ENCODE results near the gene GATD1. TPM values are rescaled to one million over a fixed set of nuclear protein-coding genes. Genes with fewer than 3 reads are reported as not detected.

Gene GATD1
- total RNA-seq, 4 donors from 2014 or later, result 28.9 to 33.8 (median 31.2) TPM

- Histone ChIP-seq H3K4me3 (peak overlapping the region; percentile 40 to 81), H3K9me3 (no peaks in the 10 kb centered on the region), H3K36me3 (peaks cover 0 to 47% of the 10 kb centered on the region in 2 donors), H3K27me3 (peaks cover 17% of the 10 kb centered on the region), H3K27ac (peak overlapping the region in 3 of 4 donors; percentile 84 to 94 (median 89)), H3K4me1 (peaks cover 0 to 67% (median 22%) of the 10 kb centered on the region in 3 donors)
- TF ChIP-seq CTCF (IDR thresholded peaks at IDR 0.05), result no peak
- no peak for TF ChIP-seq POLR2A (IDR thresholded peaks at IDR 0.05)
- TF ChIP-seq EP300 (IDR thresholded peaks at IDR 0.05), result no peak
- TF ChIP-seq POLR2AphosphoS5 (IDR thresholded peaks at IDR 0.05), result no peak
- 27 to 60% methylated on average over 3 to 4 of the region's 38 CpGs for WGBS, 2 donors (ENCODE audit: low coverage in 1 of 2)
- ATAC-seq, result no peak
Observed at GRCh38 chr11:794766-795633, 17.7 kb upstream of the GATD1 start.

- no peak for ATAC-seq
- Histone ChIP-seq H3K27ac (no peak overlapping the region), H3K4me3 (no peak overlapping the region), H3K27me3 (peaks cover 25% of the 10 kb centered on the region), H3K36me3 (peaks cover 0 to 39% of the 10 kb centered on the region in 2 donors), H3K9me3 (no peaks in the 10 kb centered on the region), H3K4me1 (peaks cover 0 to 72% (median 26%) of the 10 kb centered on the region in 3 donors)
- 91% methylated on average over 5 of the region's 31 CpGs; no CpG with 5 or more reads in 1 of the 2 donors for WGBS, 2 donors (ENCODE audit: low coverage in 1 of 2)
- no peak for TF ChIP-seq POLR2AphosphoS5 (IDR thresholded peaks at IDR 0.05)
- no peak for TF ChIP-seq EP300 (IDR thresholded peaks at IDR 0.05)
Observed at GRCh38 chr11:794013-794765, 16.9 kb upstream of the GATD1 start.

GRCh38 chr11:793556-793955 lies 16.3 kb upstream of the GATD1 start:
- H3K4me1 ChIP-seq, result peaks cover 0 to 72% (median 26%) of the 10 kb centered on the region in 3 donors
- no peaks in the 10 kb centered on the region for H3K9me3 ChIP-seq
- TF ChIP-seq POLR2A (IDR thresholded peaks at IDR 0.05) (no peak), POLR2AphosphoS5 (IDR thresholded peaks at IDR 0.05) (no peak), EP300 (IDR thresholded peaks at IDR 0.05) (no peak), CTCF (IDR thresholded peaks at IDR 0.05) (no peak)
- no peak for ATAC-seq
- no peak overlapping the region for H3K27ac ChIP-seq
- WGBS, 2 donors (ENCODE audit: low coverage in 1 of 2), result no CpG with 5 or more reads among the region's 7 CpGs
- no peak overlapping the region for H3K4me3 ChIP-seq
- H3K27me3 ChIP-seq, result peaks cover 31% of the 10 kb centered on the region
- H3K36me3 ChIP-seq, result peaks cover 0 to 35% of the 10 kb centered on the region in 2 donors

GRCh38 chr11:792873-793272 lies 15.6 kb upstream of the GATD1 start:
- no peak overlapping the region for H3K27ac ChIP-seq
- H3K9me3 ChIP-seq, result no peaks in the 10 kb centered on the region
- H3K36me3 ChIP-seq, result peaks cover 0 to 35% of the 10 kb centered on the region in 2 donors
- no peak for TF ChIP-seq POLR2AphosphoS5 (IDR thresholded peaks at IDR 0.05)
- no peak for TF ChIP-seq EP300 (IDR thresholded peaks at IDR 0.05)
- no peak for TF ChIP-seq CTCF (IDR thresholded peaks at IDR 0.05)
- no peak for TF ChIP-seq POLR2A (IDR thresholded peaks at IDR 0.05)
- WGBS, 2 donors (ENCODE audit: low coverage in 1 of 2), result 60 to 80% methylated on average over 1 of the region's 13 CpGs
- no peak for ATAC-seq
- no peak overlapping the region for H3K4me3 ChIP-seq
- peaks cover 0 to 65% (median 26%) of the 10 kb centered on the region in 3 donors for H3K4me1 ChIP-seq
- H3K27me3 ChIP-seq, result peaks cover 38% of the 10 kb centered on the region

- H3K36me3 ChIP-seq, result peaks cover 0 to 35% of the 10 kb centered on the region in 2 donors
- H3K27ac ChIP-seq, result no peak overlapping the region
- no peak overlapping the region for H3K4me3 ChIP-seq
- H3K9me3 ChIP-seq, result no peaks in the 10 kb centered on the region
- no peak for ATAC-seq
- TF ChIP-seq EP300 (IDR thresholded peaks at IDR 0.05), result no peak
- TF ChIP-seq POLR2A (IDR thresholded peaks at IDR 0.05), result no peak
- TF ChIP-seq CTCF (IDR thresholded peaks at IDR 0.05), result no peak
- no peak for TF ChIP-seq POLR2AphosphoS5 (IDR thresholded peaks at IDR 0.05)
- H3K27me3 ChIP-seq, result peaks cover 41% of the 10 kb centered on the region
- peaks cover 0 to 61% (median 26%) of the 10 kb centered on the region in 3 donors for H3K4me1 ChIP-seq
- 100% methylated on average over 1 of the region's 15 CpGs; no CpG with 5 or more reads in 1 of the 2 donors for WGBS, 2 donors (ENCODE audit: low coverage in 1 of 2)
Observed at GRCh38 chr11:792535-792821, 15.2 kb upstream of the GATD1 start.
